Fibroblast of lung (primary cell): ENCODE results near the gene B3GLCT. TPM values are rescaled to one million over a fixed set of nuclear protein-coding genes. Genes with fewer than 3 reads are reported as not detected.

Experiments used
- DNase-seq, 2 donors: peaks; one replicate each; pipeline versions ENCODE4 v3.0.0 to v3.0.0-alpha.2; 2010; ENCODE audit warnings: low read depth in 2 of 2
- H2AFZ ChIP-seq: 2 replicates; pipeline ENCODE4 v1.5.1; 2012; ENCODE audit warnings: low read length, control low read depth, inconsistent platforms
- H3K27ac ChIP-seq: 2 replicates; pipeline ENCODE4 v1.5.1; 2011; ENCODE audit warnings: low read length, control low read depth; ENCODE audit not compliant: insufficient read depth
- H3K27me3 ChIP-seq: 2 replicates; pipeline ENCODE4 v1.5.1; 2011; ENCODE audit warnings: mild to moderate bottlenecking, low read length; ENCODE audit not compliant: control insufficient read depth, insufficient read depth
- H3K36me3 ChIP-seq: 2 replicates; pipeline ENCODE4 v1.5.1; 2011; ENCODE audit warnings: low read length; ENCODE audit not compliant: control insufficient read depth, insufficient read depth
- H3K4me1 ChIP-seq: 2 replicates; pipeline ENCODE4 v1.5.1; 2011; ENCODE audit warnings: low read length; ENCODE audit not compliant: control insufficient read depth, insufficient read depth; ENCODE audit errors: extremely low read depth
- H3K4me2 ChIP-seq: 2 replicates; pipeline ENCODE4 v1.5.1; 2011; ENCODE audit warnings: low read length, control low read depth; ENCODE audit not compliant: insufficient read depth; ENCODE audit errors: extremely low read depth
- H3K4me3 ChIP-seq, 4 experiments: fragments of 200-600 bp in 1 of 4; sonication (generic) in 1 of 4; replicated peaks in 1 of 4; 2 replicates each; pipeline ENCODE4 v1.5.1; 2011 to 2016; ENCODE audit warnings: low read length in 4 of 4, low read depth in 3 of 4, mild to moderate bottlenecking in 3 of 4, control low read depth in 2 of 4, inconsistent platforms in 1 of 4, mixed read lengths in 1 of 4; ENCODE audit not compliant: insufficient read depth in 1 of 4; ENCODE audit errors: control extremely low read depth in 1 of 4
- H3K79me2 ChIP-seq: 2 replicates; pipeline ENCODE4 v1.5.1; 2012; ENCODE audit warnings: mild to moderate bottlenecking, low read length, inconsistent platforms; ENCODE audit not compliant: control insufficient read depth, insufficient read depth
- H3K9ac ChIP-seq: 2 replicates; pipeline ENCODE4 v1.5.1; 2011; ENCODE audit warnings: mild to moderate bottlenecking, low read length, control low read depth; ENCODE audit not compliant: insufficient read depth
- H3K9me3 ChIP-seq: 2 replicates; pipeline ENCODE4 v1.5.1; 2012; ENCODE audit warnings: low read depth, low read length; ENCODE audit not compliant: control insufficient read depth, insufficient read depth
- H4K20me1 ChIP-seq: 2 replicates; pipeline ENCODE4 v1.5.1; 2011; ENCODE audit warnings: low read length; ENCODE audit not compliant: control insufficient read depth, insufficient read depth; ENCODE audit errors: extremely low read depth
- CTCF ChIP-seq, 2 donors: IDR thresholded peaks in 1 of 2; conservative IDR thresholded peaks in 1 of 2; 1 replicate in 1 of 2; 2 replicates in 1 of 2; pipeline ENCODE4 v1.5.1; 2011 to 2012; ENCODE audit warnings: low read length in 2 of 2, control low read depth in 1 of 2, inconsistent platforms in 1 of 2, low read depth in 1 of 2, mild to moderate bottlenecking in 1 of 2
- EZH2 ChIP-seq: IDR thresholded peaks from 2 replicates; pipeline ENCODE4 v1.5.1; 2012; ENCODE audit warnings: low read length, control low read depth, mild to moderate bottlenecking; ENCODE audit errors: missing control alignments
- polyA plus RNA-seq, 2 donors: library from polyadenylated mRNA; depleted of rRNA in 1 of 2; stranded (reverse) in 1 of 2; unstranded in 1 of 2; fragments of >200 nt; gene quantifications; 2 replicates each; pipeline ENCODE4 v1.2.1, GENCODE V29; 2011 to 2012; ENCODE audit warnings: missing spikeins in 1 of 2
- total RNA-seq: library from RNA; depleted of rRNA; stranded (reverse); fragments of >200 nt; gene quantifications from 2 replicates; pipeline ENCODE4 v1.2.1, GENCODE V29; 2014

B3GLCT gene
- total and polyA plus RNA-seq, 2 donors (not counting 1 experiment from before 2014, with no cell fraction given) = 4.4 to 7.8 TPM

GRCh38 chr13:31349156-31349555, 149.4 kb downstream of the B3GLCT start:
- no peak overlapping the region for H3K4me3 ChIP-seq
- peaks cover 15% of the 10 kb centered on the region for H3K27me3 ChIP-seq
- DNase-seq = no peak
- H3K79me2 ChIP-seq = no peaks in the 10 kb centered on the region
- no peaks in the 10 kb centered on the region for H4K20me1 ChIP-seq
- H3K4me1 ChIP-seq = no peaks in the 10 kb centered on the region
- H3K36me3 ChIP-seq = no peaks in the 10 kb centered on the region
- TF ChIP-seq EZH2 (no peak), CTCF (conservative IDR thresholded peaks at IDR 0.05 in 1 of 2, IDR thresholded peaks at IDR 0.05 in 1 of 2; ENCODE audit: low read depth in 1 of 2, low read length in 2 of 2) (no peak)
- H2AFZ ChIP-seq = no peak overlapping the region
- H3K27ac ChIP-seq = no peak overlapping the region
- H3K4me2 ChIP-seq = no peak overlapping the region
- H3K9ac ChIP-seq = no peak overlapping the region
- no peaks in the 10 kb centered on the region for H3K9me3 ChIP-seq

- no peak for DNase-seq
- H3K9me3 ChIP-seq = no peaks in the 10 kb centered on the region
- H3K27me3 ChIP-seq = peaks cover 15% of the 10 kb centered on the region
- no peak overlapping the region for H3K4me3 ChIP-seq
- H2AFZ ChIP-seq = no peak overlapping the region
- H3K27ac ChIP-seq = no peak overlapping the region
- H3K4me2 ChIP-seq = no peak overlapping the region
- H3K36me3 ChIP-seq = no peaks in the 10 kb centered on the region
- no peaks in the 10 kb centered on the region for H3K79me2 ChIP-seq
- no peaks in the 10 kb centered on the region for H4K20me1 ChIP-seq
- no peaks in the 10 kb centered on the region for H3K4me1 ChIP-seq
- TF ChIP-seq EZH2 (no peak), CTCF (conservative IDR thresholded peaks at IDR 0.05 in 1 of 2, IDR thresholded peaks at IDR 0.05 in 1 of 2; ENCODE audit: low read depth in 1 of 2, low read length in 2 of 2) (no peak)
- H3K9ac ChIP-seq = no peak overlapping the region
These were observed 150.8 kb downstream of the B3GLCT start for GRCh38 chr13:31350560-31350959.

- no peaks in the 10 kb centered on the region for H3K9me3 ChIP-seq
- no peak for DNase-seq
- no peak overlapping the region for H3K27ac ChIP-seq
- no peak overlapping the region for H3K4me3 ChIP-seq
- H3K36me3 ChIP-seq = no peaks in the 10 kb centered on the region
- H3K9ac ChIP-seq = no peak overlapping the region
- no peaks in the 10 kb centered on the region for H4K20me1 ChIP-seq
- H3K27me3 ChIP-seq = peaks cover 15% of the 10 kb centered on the region
- TF ChIP-seq CTCF (conservative IDR thresholded peaks at IDR 0.05 in 1 of 2, IDR thresholded peaks at IDR 0.05 in 1 of 2; ENCODE audit: low read depth in 1 of 2, low read length in 2 of 2) = no peak
- no peak for TF ChIP-seq EZH2
- H2AFZ ChIP-seq = no peak overlapping the region
- no peak overlapping the region for H3K4me2 ChIP-seq
- H3K79me2 ChIP-seq = no peaks in the 10 kb centered on the region
- no peaks in the 10 kb centered on the region for H3K4me1 ChIP-seq
These were observed 151.6 kb downstream of the B3GLCT start for GRCh38 chr13:31351376-31351775.
